GM19035 (cell line): ENCODE results near the gene ARHGAP19.
"Not testable (repeated sequence)": the region's sequence is repeated elsewhere in the genome, so short reads cannot be mapped to it uniquely, and the experiment has no call there.

Experiments
- ATAC-seq: cut with Tn5 transposase; IDR thresholded peaks from one replicate; pipeline ENCODE4 v1.9.1; 2021; ENCODE audit not compliant: unreplicated experiment

ARHGAP19 gene

DNA sequence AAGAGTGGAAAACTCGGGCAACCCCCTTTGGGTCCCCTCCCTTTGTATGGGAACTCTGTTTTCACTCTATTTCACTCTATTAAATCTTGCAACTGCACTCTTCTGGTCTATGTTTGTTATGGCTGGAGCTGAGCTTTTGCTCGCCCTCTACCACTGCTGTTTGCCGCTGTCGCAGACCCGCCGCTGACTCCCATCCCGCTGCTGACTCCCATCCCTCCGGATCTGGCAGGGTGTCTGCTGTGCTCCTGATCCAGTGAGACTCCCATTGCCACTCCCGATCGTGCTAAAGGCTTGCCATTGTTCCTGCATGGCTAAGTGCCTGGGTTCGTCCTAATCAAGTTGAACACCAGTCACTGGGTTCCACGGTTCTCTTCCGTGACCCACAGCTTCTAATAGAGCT is 2.4 kb downstream of the ARHGAP19 start:
- ATAC-seq, result not testable (repeated sequence)

DNA sequence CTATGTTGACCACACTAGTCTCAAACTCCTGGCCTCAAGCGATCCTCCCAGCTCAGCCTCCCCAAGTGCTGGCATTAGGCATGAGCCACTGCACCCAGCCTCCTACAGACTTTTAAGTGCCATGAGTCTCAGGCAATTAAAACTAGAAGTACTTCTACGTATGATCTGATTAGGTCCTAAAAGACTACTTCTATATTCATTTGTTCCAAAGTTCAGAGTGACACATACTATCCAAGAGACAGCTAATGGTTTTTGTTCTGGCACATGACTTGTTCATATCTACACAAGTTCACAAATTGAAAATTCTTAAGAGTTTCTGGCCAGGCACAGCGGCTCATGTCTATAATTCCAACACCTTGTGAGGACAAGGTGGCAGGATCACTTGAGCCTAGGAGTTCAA is 11.7 kb downstream of the ARHGAP19 start:
- no peak for ATAC-seq

DNA sequence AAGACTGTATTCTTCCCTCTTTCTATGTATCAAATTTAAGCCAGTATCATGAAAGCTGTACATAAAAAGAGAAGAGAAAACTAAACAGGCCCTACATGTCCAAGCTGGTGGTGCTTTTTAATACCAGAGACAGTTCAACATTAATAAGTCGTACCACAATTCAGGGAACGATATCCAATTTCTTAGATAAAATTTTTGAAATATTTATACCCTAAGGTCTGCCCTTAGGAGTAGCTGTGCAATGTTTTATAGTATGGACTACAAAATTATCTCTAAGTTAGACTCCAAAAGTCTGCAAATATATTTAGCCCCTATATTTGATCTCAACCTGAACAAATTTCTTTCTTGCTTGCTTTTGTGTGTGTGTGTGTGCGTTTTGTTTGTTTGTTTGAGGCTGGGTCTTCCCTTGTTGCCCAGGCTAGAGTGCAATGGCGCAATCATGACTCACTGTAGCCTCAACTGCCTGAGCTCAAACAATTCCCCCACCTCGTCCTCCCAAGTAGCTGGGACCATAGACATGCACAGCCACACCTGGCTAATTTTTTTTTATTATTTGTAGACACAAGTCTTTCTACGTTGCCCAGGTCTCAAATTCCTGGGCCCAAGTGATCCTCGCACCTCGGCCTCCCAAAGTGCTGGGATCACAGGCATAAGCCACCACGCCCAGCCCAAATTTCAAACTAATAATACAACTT is 13.2 kb downstream of the ARHGAP19 start:
- no peak for ATAC-seq

DNA sequence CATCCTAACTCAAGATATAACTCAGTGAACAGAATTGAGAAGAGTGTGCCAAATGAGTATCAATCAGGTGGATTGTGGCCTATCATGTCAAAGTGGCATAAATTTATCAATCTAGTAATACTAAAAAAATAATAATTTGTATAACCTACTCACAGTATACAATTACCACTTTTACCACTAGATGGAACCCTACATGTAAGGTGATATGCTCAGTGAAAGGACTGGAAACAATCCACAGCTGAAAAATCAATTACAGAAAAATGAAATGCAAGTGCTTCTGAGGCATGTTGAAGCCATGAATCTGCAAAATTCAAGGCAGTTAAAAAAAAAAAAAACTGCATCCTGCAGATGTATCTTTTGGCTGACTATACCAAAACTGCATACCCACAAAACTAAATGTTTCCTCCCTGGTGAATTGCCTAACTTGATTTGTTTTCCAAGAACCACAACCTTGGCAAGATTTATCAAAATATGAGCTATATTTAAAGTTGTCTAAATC is 13.9 kb downstream of the ARHGAP19 start:
- no peak for ATAC-seq

DNA sequence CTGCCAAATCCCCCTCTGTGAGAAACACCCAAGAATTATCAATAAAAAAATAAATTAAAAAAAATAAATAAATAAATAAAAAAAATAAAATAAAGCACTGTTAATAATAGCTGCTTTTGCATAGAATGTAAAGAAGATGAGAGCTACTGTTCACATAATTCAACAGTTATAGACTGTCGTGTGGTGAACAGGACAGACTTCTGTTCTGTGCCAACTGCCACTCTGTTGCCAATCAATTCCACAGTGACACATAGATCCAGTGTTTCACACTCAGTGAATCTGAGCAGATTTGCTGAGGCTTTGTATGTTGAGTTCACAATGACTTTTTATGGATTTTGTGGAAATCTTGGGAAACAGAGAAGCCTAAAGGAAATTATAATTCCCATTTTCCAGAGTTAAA is 14.9 kb downstream of the ARHGAP19 start:
- no peak for ATAC-seq

DNA sequence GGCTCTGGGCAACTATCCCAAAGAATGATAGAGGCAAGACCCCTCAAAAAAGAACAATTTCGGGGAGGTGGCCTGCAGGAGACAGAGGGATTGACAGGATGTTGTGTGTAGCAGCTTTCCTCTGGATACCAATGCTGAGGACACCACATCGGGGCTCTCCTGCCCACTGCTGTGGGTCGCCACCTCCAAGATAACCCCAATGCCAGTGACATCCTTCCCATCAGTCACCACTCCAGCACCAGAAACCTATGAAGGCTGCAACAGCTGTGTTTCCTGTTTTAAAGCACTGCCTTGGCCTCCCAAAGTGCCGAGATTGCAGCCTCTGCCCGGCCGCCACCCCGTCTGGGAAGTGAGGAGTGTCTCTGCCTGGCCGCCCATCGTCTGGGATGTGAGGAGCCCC is 17.6 kb downstream of the ARHGAP19 start:
- no peak for ATAC-seq

DNA sequence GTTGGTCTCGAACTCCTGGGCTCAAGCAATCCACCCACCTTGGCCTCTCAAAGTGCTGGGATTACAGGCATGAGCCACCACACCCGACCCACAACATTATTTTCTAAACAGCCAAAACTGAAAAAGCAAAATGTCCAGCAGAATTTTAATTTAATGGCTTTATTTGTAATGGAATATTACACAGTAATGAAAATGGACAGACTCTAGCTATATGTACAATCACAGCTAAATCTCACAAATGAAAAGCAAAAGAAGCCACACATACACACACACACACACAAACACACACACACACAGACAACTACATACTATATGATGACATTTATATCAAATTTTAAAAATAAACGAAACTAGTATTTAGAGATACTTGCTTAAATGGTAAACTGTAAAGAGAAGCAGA is 18.7 kb downstream of the ARHGAP19 start:
- no peak for ATAC-seq

DNA sequence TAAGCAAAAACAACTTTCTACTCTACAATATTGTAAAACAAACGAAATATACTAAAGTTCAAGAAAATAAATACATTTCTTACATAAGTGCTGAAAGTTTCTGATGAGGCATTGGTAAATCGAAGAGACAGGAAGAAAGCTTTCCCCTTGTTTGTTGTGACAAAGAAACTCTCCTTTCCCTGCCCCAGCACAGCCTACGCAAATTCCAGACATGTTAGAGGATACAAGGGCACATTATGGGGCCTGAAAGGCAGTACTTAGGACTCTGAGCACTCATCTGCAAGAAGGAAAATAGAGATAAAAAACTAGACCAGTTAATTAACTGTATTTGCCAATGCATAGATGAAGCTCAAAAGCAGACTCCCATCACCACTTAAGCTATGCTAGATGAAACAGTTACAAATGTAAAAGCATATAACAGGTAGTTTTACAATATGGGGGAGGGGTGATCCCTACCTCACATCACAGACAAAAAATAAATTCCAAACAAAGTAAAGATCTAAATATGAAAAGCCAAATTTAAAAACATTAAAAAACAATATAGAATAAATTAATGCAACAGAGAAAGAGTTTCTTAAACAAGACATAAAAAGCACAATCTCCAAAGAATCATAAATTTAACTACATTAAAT is 21.8 kb downstream of the ARHGAP19 start:
- ATAC-seq, result no peak

DNA sequence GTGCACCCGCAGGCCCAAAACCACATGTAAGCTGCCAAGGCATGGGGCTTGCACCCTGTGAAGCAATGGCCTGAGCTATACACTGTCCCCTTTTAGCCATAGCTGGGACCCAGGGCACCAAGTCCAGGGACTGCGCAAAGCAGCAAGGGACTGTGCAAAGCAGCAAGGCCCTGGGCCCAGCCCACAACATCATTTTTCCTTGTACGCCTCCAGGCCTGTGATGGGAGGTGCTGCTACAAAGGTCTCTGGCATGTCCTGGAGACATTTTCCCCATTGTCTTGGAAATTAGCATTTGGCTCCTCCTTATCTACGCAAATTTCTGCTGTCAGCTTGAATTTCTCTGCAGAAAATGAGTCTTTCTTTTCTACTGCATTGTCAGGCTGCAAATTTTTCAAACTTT is 24.8 kb downstream of the ARHGAP19 start:
- ATAC-seq, result no peak

DNA sequence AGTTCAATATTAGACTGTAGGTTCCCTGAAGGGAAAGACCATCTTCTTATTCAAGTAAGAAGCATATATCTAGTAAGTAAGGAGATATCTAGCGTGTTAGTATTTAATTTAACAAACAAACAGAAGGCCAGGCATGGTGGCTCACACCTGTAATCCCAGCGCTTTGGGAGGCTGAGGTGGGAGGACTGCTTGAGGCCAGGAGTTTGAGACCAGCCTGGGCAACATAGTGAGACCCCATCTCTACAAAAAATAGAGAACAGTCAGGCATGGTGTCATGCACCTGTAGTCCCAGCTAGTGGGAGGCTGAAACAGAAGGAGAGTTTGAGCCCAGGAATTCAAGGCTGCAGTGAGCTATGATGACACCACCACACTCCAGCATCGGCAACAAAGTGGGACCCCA is 27.3 kb downstream of the ARHGAP19 start:
- ATAC-seq, result not testable (repeated sequence)

DNA sequence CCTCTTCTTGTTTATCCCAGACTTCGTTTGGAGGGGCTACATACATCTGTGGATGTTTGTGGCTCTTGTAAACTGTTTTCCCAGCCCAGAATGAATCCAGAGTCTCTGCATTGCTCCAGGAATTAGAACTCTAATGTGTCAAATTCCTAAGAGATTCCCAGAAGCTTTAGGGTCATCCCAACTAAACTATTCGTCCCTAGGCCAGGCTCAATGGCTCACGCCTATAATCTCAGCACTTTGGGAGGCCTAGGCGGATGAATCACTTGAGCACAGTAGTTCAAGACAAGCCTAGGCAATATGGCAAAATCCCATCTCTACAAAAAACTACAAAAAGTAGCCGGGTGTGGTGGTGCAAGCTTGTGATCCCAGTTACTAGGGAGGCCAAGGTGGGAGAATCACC is 28.5 kb downstream of the ARHGAP19 start:
- ATAC-seq, result no peak

DNA sequence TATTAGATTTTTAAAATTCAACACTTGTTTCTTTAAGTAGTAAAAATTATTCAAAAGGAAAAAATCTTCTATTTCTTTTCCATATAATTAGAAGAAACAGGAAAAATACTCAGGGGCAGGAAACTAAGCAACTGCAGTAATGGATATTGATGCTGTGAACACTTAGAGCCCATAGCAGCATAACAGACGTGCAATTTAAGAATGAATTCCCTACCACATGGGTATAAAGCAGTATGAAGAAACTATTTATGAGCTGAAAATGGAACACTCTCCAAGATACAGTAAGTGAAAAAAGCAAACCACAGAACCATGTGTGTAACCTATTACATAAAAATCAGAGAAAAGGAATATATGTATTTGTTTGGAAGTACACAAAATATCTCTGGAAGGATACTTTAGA is 30.8 kb downstream of the ARHGAP19 start:
- no peak for ATAC-seq

DNA sequence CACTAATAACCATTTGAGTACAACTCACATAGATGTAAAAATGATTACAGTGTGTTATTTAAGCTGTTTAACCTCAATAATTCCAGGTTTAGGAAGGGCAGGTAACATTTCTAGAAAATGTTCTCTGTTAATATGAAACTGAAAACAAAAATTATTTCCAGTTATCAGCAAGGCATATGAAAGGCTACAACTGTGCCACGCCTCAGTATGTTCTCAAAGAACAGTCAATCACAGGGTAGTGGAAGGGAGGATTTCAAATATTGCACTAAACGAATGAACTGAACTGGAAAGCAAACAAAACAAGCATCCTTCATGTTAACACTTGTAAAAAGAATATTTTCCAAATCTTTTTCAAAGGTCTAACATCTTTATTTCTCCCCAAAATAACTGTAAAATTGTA is 31.3 kb downstream of the ARHGAP19 start:
- no peak for ATAC-seq

DNA sequence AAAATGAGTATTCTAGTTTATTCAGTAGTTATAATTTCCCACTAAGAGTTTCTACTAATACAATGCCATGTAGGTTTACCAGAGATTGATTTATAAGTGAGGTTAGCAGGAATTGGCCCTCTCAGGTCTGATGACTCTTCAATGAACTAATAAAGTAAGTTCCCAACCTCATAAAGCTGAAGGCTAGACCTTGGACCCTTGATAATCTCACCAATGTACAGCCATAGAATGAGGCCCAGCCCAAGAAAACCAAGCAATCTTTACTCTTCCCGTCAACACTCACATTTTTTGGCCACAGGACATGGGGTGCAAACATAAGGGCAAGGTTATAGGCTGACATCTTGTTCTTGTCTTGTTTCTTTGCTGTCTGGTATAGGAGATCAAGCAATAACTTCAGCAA is 33.3 kb downstream of the ARHGAP19 start:
- ATAC-seq, result no peak

DNA sequence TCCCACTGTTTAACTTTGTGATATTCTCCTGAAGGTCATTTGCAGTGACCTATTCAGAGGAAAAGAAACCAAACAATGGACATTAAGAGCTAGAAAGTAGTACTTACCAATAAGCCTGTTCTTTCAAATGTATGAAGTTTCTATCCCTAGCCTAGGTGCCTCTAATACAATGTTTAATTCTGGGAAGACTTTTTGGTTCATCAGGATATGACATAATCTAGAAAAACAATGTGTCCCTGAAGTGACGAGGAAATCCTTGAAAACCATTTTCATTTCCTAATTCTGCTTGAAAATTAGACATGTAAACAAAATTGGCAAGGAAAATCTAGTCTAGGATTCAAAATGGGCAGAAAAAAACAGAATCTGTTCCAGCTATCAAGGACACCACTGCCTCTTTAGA is 36.1 kb downstream of the ARHGAP19 start:
- no peak for ATAC-seq

DNA sequence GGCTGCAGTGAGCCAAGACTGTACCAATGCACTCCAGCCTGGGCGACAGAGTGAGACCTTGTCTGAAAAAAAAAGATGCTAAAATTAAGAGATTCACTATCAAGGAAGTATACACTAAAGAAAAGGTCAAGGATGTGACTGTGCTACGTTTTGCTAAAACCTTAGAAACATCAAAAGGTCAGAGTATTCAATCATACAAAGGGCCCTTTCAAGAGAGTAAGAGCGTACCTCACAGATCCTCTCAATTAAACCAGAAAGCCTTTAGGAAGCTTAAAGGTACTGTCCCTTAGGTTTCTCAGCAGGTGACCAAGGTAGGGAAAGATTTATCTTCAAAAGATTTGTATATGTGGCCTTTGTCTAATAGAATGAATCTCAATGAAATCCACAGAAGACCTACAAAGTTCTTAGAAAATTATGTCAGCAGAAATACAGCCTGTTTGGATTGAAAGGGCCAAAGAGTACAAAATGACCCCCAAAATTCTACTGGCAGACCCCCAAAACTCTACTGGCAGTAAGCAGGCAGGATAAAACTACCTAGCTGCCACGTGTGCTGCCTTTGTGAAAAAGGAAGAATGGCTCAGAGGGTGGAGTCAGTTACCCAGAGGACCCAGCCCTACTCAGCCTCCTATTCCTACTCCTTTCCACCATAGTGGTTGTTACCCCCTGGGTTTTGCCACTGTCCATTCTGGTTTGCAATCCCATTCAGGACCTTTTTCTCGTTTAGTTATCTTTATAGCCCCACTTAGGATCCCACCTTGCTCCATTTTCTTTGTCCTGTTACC is 36.7 kb downstream of the ARHGAP19 start:
- ATAC-seq, result no peak

DNA sequence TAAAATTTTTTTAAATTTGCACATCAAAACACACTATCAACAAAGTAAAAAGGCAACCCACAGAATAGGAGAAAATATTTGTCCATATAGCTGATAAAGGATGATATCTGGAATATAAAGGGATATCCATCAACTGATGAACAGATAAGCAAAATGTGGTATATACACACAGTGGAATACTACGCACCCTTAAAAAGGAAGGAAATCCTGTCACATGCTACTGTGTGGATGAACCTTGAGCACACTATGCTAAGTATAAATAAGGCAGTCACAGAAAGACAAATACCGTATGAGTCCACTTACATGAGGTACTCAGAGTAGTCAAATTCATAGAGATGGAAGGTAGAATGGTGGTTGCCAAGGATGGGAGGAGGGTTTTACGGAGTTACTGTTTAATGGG is 37.7 kb downstream of the ARHGAP19 start:
- ATAC-seq, result no peak

DNA sequence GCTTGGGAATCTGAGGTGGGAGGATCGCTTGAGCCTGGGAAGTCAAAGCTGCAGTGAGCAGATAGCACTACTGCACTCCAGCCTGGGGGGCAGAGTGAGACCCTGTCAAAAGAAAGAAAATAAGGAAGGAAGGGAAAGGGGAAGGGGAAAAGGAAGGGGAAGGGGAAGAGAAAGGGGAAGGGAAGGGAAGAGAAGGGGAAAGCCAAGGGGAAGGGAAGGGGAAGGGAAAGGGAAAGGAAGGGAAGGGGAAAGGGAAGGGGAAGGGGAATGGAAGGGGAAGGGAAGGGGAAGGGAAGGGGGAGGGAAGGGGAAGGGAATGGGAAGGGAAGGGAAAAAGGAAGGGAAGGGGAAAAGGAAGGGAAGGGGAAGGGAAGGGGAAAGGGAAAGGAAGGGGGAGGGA is 41.5 kb downstream of the ARHGAP19 start:
- no peak for ATAC-seq

DNA sequence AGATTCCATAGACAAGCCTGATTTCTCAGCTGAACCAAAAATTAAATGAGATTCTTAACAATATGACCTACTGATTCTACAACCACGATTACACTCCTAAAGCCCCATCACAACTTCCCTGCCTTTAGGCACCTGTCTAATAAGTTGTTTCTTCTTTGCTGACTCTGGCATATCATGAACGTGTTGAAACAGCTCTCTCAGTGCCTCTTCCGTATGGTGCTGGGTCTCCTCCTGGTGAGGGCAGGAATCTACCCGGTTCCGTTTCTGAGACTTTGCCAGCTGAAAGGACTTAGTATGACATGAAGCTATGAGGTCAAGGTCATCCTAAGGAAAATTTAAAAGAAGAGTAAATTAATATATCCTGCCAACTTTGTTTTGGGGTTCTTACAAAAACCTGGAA is 48.6 kb downstream of the ARHGAP19 start:
- no peak for ATAC-seq

DNA sequence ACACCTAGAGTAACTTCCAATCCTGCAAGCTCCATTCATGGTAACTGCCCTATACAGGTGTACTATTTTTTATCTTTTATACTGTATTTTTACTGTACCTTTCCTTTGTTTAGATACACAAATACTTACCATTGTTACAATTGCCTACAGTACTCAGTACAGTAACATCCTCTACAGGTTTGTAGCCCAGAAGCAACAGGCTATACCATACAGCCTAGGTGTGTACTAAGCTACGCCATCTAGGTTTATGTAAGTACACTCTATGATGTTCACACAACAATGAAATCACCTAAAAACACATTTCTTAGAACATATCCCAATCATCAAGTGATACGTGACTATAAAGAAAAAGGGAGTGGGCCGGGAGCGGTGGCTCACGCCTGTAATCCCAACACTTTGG is 53.6 kb downstream of the ARHGAP19 start:
- ATAC-seq, result no peak

DNA sequence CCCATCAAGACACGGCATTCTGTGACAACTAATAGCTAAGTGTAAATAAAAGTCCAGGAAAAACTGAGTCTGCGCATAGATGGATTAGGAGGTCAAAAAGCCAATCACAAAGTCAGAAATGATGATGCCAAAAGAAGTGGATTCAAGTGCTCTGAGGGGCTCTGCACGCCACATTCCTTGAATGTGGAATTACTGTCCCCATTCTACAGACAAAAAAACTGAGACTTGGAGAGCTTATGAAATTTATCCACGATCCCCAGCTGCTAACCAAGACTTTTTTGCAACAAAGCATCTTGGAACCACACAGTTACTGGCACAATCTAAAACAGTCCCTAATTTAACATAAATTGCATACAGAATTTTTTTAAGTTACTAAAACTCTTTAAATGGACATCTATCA is 57.1 kb downstream of the ARHGAP19 start:
- ATAC-seq, result no peak

DNA sequence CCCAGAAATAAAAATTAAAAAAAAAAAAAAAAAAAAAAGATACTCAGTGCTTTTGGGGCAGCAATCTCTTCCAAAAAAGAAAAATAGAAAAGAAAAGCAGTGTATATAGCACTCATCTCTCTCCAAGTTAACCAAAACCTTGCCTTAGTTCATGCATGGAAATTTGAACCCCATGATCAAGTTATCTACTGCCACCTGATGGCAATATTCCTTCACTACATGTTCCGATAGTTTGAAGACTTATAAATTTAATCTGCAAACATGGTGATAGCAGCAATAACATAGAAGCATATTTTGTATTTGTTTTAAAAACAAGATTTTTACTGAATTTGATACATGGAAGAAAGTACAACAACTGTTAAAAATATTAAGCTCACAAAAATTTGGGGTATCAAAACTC is 58.0 kb downstream of the ARHGAP19 start:
- ATAC-seq, result no peak
